Measurements from ENCODE around the gene NSUN3.

DNA sequence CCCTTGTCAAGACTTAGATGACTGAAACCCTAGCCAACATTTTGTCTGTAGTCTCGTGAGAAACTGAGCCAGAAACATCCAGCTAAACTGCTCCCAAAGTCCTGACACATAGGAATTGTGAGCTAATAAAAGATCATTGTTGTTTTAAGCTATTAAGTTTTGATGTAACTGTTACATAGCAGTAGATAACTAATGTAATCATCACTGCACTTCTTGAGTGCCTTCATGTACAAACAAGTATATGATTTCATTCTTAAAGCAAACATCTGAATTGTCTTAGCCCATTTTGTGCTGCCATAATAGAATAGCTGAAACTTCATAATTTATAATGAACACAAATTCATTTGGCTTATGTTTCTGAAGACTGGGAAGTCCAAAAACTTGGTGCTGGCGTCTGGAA lies 87.3 kb downstream of the NSUN3 start:
- no peak for TF ChIP-seq POLR2A (IDR thresholded peaks at IDR 0.05; ENCODE audit: low read depth, low read length)
- TF ChIP-seq, protein P1, sequence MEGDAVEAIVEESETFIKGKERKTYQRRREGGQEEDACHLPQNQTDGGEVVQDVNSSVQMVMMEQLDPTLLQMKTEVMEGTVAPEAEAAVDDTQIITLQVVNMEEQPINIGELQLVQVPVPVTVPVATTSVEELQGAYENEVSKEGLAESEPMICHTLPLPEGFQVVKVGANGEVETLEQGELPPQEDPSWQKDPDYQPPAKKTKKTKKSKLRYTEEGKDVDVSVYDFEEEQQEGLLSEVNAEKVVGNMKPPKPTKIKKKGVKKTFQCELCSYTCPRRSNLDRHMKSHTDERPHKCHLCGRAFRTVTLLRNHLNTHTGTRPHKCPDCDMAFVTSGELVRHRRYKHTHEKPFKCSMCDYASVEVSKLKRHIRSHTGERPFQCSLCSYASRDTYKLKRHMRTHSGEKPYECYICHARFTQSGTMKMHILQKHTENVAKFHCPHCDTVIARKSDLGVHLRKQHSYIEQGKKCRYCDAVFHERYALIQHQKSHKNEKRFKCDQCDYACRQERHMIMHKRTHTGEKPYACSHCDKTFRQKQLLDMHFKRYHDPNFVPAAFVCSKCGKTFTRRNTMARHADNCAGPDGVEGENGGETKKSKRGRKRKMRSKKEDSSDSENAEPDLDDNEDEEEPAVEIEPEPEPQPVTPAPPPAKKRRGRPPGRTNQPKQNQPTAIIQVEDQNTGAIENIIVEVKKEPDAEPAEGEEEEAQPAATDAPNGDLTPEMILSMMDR (IDR thresholded peaks at IDR 0.05; ENCODE audit: extremely low read depth in 1 of 2, insufficient read depth in 1 of 2, low read depth in 1 of 2, low read length in 2 of 2): no peak
- TF ChIP-seq EZH2 (IDR thresholded peaks at IDR 0.05; ENCODE audit: borderline replicate concordance, low read depth, low read length, severe bottlenecking): no peak
- TF ChIP-seq, protein P2, sequence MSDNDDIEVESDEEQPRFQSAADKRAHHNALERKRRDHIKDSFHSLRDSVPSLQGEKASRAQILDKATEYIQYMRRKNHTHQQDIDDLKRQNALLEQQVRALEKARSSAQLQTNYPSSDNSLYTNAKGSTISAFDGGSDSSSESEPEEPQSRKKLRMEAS (IDR thresholded peaks at IDR 0.05; ENCODE audit: insufficient read depth, insufficient read length): no peak
- TF ChIP-seq MYC (IDR thresholded peaks at IDR 0.05; ENCODE audit: low read depth, low read length): no peak
- TF ChIP-seq POLR2AphosphoS5 (IDR thresholded peaks at IDR 0.05; ENCODE audit: insufficient read depth, low read depth, low read length): no peak
- no peak for TF ChIP-seq JUN (IDR thresholded peaks at IDR 0.05; ENCODE audit: borderline replicate concordance, insufficient read depth, insufficient read length, low read depth)
- no peak for TF ChIP-seq GATA2 (IDR thresholded peaks at IDR 0.05; ENCODE audit: insufficient read depth, insufficient read length, low read depth, low read length)
- no peak for TF ChIP-seq FOS (IDR thresholded peaks at IDR 0.05; ENCODE audit: borderline replicate concordance, insufficient read depth, low read length)

Data from endothelial cell of umbilical vein (primary cell).